GM19023 (cell line): ENCODE measurements around the gene NTSR1.

Experiments
- ATAC-seq: cut with Tn5 transposase; IDR thresholded peaks from one replicate; pipeline ENCODE4 v1.9.1; 2021; ENCODE audit warnings: mild to moderate bottlenecking, moderate library complexity; ENCODE audit not compliant: unreplicated experiment

Gene NTSR1

GRCh38 chr20:62752671-62753501, 44.2 kb downstream of the NTSR1 start:
- ATAC-seq = no peak

DNA sequence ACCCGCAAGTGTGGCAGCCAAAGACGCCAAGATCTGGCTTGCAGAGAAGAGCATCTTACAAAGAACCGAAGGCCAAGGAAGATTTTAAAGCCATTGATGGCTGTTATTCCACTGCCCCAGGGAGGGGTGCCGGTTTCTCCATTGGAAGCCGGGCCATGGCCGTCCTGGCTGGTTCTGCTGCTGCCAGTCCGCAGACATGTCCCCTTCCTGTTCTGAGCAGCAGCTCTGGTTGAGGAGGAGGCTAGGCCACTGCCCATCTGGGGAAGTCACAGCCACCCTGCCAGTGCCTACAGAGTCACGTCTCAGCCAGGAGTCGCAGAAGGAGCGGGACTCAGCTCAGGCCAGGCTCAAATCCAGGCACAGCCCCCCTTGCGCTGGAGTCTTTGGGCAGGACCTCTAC, 45.0 kb downstream of the NTSR1 start:
- ATAC-seq = no peak

DNA sequence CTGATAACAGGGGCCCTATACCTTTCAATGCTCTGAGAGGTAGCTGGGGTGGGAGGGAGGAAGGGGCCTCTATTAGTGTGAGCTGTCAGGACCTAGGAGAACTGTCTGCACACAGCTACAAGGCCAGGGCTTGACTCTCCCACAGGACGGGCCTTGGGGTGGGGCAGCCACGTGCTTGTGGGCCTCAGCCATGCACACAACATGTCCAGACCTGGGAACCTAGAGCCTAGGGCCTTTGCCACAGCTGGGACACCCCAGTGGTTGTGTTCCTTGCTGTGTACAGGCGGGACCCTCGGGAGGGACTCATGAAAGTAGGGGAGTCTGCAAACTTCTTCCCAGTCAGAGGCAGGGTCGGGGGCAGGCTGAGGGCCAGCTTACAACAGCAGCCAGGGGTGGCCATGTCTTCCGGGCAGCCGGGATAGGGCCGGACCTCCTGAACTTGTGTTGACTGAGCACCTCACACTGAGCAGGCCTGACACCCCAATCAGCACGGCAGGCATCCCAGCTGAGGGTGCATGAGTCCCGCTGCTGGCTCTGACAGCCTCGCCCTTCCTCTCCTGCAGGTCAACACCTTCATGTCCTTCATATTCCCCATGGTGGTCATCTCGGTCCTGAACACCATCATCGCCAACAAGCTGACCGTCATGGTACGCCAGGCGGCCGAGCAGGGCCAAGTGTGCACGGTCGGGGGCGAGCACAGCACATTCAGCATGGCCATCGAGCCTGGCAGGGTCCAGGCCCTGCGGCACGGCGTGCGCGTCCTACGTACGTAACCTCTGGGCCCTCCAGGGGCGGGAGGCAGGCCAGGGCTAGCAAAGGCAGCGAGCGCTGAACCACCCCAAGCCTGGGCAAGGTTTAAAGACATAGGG, 45.7 kb downstream of the NTSR1 start:
- ATAC-seq = no peak

DNA sequence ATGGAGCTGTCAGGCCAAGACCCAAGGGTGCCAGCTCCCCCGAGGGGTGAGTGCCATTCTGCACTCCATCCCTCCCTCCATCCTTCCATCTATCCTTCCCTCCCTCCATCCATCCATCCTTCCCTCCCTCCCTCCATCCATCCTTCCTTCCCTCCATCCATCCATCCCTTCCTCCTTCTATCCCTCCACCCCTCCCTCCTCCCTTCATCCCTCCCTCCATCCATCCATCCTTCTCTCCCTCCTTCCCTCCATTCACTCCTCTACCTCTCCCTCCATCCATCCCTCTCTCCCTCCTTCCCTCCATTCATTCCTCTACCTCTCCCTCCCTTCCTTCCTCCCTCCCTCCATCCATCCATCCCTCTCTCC, 46.3 kb downstream of the NTSR1 start:
- no peak for ATAC-seq

- ATAC-seq = no peak
Observed at GRCh38 chr20:62755817-62756724, 47.4 kb downstream of the NTSR1 start.

GRCh38 chr20:62758226-62758912, 49.7 kb downstream of the NTSR1 start:
- ATAC-seq = no peak

DNA sequence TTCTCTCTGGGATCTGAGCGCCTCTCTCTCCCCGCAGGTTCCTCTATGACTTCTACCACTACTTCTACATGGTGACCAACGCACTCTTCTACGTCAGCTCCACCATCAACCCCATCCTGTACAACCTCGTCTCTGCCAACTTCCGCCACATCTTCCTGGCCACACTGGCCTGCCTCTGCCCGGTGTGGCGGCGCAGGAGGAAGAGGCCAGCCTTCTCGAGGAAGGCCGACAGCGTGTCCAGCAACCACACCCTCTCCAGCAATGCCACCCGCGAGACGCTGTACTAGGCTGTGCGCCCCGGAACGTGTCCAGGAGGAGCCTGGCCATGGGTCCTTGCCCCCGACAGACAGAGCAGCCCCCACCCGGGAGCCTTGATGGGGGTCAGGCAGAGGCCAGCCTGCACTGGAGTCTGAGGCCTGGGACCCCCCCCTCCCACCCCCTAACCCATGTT, 51.4 kb downstream of the NTSR1 start:
- ATAC-seq = no peak

- no peak for ATAC-seq
Observed at GRCh38 chr20:62760471-62760855, 51.8 kb downstream of the NTSR1 start.

DNA sequence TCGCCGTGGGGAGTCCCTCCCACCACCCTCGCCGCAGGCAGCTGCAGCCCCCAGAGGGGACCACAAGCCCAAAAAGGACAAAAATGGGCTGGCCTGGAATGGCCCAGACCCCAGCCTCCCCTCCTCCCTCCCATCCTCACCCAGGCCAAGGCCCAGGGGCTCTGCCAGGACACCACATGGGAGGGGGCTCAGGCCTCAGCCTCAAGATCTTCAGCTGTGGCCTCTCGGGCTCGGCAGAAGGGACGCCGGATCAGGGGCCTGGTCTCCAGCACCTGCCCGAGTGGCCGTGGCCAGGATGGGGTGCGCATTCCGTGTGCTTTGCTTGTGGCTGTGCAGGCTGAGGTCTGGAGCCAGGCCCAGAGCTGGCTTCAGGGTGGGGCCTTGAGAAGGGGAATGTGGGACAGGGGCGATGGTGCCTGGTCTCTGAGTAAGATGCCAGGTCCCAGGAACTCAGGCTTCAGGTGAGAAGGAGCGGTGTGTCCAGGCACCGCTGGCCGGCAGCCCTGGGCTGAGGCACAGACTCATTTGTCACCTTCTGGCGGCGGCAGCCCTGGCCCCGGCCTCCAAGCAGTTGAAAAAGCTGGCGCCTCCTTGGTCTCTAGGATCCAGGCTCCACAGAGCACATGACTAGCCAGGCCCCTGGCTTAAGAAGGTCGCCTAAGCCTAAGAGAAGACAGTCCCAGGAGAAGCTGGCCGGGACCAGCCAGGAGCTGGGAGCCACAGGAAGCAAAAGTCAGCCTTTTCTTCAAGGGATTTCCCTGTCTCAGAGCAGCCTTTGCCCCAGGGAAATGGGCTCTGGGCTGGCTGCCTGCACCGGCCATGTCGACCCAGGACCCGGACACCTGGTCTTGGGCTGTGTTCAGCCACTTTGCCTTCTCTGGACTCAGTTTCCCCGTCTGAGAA, 52.5 kb downstream of the NTSR1 start:
- no peak for ATAC-seq

DNA sequence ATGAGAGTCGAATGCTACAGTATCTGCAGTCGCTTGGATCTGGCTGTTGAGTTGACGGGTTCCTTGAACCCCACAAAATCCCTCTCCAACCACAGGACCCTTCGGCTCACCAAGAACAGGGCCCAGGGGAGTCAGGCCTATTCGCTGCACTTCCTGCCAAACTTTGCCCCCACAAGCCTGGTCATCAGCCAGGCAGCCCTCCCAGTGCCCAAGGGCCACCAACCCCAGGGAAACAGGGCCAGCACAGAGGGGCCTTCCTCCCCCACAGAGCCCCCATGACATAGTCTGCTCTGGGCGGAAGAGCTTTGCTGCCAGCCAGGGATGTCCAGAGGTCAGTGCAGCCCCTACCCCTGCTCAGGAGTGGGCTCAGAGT, 53.1 kb downstream of the NTSR1 start:
- ATAC-seq = no peak

DNA sequence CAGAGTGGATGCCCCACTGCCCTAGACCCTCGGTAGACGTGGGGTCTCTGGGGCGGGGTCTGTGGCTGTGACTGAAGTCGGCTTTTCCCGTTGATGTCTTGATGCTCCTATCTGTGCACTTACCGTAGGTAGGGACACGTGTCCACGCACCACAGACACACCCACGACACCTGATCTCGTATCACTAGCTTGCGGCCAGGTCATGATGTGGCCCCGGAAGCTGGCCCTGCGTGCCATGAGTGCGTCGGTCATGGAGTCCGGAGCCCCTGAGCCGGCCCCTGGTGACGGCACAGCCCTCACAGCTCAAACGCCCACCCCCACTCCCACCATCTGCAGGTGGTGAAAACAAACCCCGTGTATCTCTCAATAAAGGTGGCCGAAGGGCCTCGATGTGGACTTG, 53.7 kb downstream of the NTSR1 start:
- no peak for ATAC-seq

- no peak for ATAC-seq
Observed at GRCh38 chr20:62762801-62763368, 54.2 kb downstream of the NTSR1 start.

DNA sequence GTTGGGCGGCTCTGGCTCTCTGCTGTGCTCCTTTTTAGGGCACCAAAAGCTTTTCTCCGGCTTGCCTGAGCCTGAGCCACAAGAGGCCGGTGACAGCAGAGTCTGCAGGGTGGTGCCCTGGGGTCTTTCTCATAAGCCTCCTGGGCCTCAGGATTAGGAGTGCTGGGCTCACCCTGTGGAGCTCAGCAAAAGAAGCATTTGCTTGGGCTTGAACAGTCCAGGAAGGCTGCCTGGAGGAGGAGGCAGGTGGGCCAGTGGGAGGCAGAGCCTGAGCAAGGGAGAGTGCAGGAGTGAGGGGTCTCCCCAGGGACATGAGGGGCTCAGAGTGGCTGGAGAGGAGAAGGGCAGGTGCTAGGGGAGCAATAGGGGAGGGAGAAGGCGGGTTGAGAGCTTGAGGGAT, 54.8 kb downstream of the NTSR1 start:
- ATAC-seq = no peak

DNA sequence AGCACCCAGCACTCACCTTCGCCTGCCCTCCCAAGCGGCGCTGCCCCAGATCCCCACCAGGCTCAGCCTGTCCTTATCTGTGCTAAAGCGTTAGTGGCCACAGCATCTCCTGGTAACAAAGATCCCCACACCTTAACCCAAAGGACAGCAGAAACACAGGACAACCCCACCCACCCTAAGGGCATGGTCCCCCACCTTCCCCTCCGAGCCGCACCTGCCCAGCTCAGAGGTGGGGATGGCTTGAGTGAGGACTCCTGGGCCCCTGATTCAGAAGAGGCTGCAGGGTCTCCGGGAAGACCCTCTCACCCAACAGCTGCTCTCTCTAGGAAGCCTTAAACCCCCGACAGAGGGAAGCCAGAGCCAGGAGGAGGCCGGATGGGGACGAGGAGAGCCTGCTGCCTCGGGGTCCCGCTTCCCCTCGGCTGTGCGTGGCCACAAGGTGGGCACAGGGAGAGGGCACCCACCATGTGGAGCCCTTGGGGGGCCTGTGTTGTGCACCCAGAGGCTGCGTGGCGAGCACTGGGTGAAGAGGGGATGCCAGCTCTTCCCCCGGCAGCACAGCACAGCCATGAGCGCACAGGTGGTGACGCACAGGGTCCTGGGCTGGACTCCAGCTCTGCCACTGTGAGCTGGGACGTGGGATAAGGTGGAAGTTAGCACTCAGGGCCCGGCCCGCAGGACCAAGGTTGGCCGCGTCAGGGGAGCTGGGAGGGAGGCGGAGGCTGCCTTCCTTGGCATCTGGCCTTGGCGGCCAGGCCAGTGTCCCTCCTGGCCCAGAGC, 55.7 kb downstream of the NTSR1 start:
- no peak for ATAC-seq

DNA sequence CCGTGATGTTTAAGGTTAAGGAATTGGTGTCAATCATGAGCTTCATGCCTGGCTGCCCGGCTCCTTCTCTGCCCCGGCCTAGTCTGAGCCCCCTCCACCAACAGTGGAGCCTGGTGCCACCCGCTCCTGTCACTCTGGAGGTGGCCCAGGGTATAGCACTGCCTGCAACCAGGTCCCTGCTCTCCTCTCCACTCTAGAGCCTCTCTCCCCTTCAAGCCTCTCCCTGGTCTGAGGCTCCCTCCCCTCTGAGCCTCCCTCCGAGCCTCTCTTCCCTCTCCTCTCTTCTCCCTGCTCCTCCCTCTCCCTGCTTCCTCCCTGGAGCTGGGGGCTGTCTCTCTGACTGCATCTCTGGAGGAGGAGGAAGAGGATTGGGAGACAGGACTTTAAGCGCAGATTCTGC, 56.4 kb downstream of the NTSR1 start:
- ATAC-seq = no peak

- no peak for ATAC-seq
Observed at GRCh38 chr20:62765432-62766070, 56.9 kb downstream of the NTSR1 start.

GRCh38 chr20:62766071-62766450, 57.4 kb downstream of the NTSR1 start:
- ATAC-seq = no peak

- ATAC-seq = no peak
Observed at GRCh38 chr20:62766716-62767115, 58.1 kb downstream of the NTSR1 start.
